ENCODE results near the gene GNB1.

The GNB1 gene

GRCh38 chr1:1756661-1757421 is 134.0 kb downstream of the GNB1 start:
- Histone ChIP-seq H3K9me3 (ENCODE audit: severe bottlenecking) (no peaks in the 10 kb centered on the region), H3K27ac (ENCODE audit: poor library complexity, severe bottlenecking) (no peak overlapping the region), H3K36me3 (ENCODE audit: low read depth) (peaks cover 64% of the 10 kb centered on the region), H3K27me3 (ENCODE audit: insufficient read depth, poor library complexity, severe bottlenecking) (no peaks in the 10 kb centered on the region), H3K4me3 (ENCODE audit: severe bottlenecking) (no peak overlapping the region), H3K4me1 (ENCODE audit: insufficient read depth, poor library complexity, severe bottlenecking) (peaks cover 10% of the 10 kb centered on the region)
- DNase-seq (ENCODE audit: low spot score) (peak; percentile 57), ATAC-seq (ENCODE audit: low read depth) (no peak)
- TF ChIP-seq CTCF (IDR thresholded peaks at IDR 0.05; ENCODE audit: poor library complexity, severe bottlenecking): no peak

GRCh38 chr1:1755852-1756251 is 135.0 kb downstream of the GNB1 start:
- H3K4me3 ChIP-seq (ENCODE audit: severe bottlenecking): no peak overlapping the region
- no peak for TF ChIP-seq CTCF (IDR thresholded peaks at IDR 0.05; ENCODE audit: poor library complexity, severe bottlenecking)
- peaks cover 10% of the 10 kb centered on the region for H3K4me1 ChIP-seq (ENCODE audit: insufficient read depth, poor library complexity, severe bottlenecking)
- H3K9me3 ChIP-seq (ENCODE audit: severe bottlenecking): no peaks in the 10 kb centered on the region
- DNase-seq (ENCODE audit: low spot score) (no peak), ATAC-seq (ENCODE audit: low read depth) (no peak)
- H3K36me3 ChIP-seq (ENCODE audit: low read depth): peaks cover 54% of the 10 kb centered on the region
- no peak overlapping the region for H3K27ac ChIP-seq (ENCODE audit: poor library complexity, severe bottlenecking)
- H3K27me3 ChIP-seq (ENCODE audit: insufficient read depth, poor library complexity, severe bottlenecking): no peaks in the 10 kb centered on the region

GRCh38 chr1:1755426-1755825 is 135.5 kb downstream of the GNB1 start:
- Histone ChIP-seq H3K4me1 (ENCODE audit: insufficient read depth, poor library complexity, severe bottlenecking) (peaks cover 10% of the 10 kb centered on the region), H3K9me3 (ENCODE audit: severe bottlenecking) (no peaks in the 10 kb centered on the region), H3K4me3 (ENCODE audit: severe bottlenecking) (no peak overlapping the region), H3K36me3 (ENCODE audit: low read depth) (peaks cover 50% of the 10 kb centered on the region), H3K27me3 (ENCODE audit: insufficient read depth, poor library complexity, severe bottlenecking) (no peaks in the 10 kb centered on the region), H3K27ac (ENCODE audit: poor library complexity, severe bottlenecking) (no peak overlapping the region)
- ATAC-seq (ENCODE audit: low read depth) (no peak), DNase-seq (ENCODE audit: low spot score) (no peak)
- TF ChIP-seq CTCF (IDR thresholded peaks at IDR 0.05; ENCODE audit: poor library complexity, severe bottlenecking): no peak

- ATAC-seq (ENCODE audit: low read depth): no peak
- TF ChIP-seq CTCF (IDR thresholded peaks at IDR 0.05; ENCODE audit: poor library complexity, severe bottlenecking): no peak
These were observed 136.7 kb downstream of the GNB1 start for GRCh38 chr1:1754051-1754815.

More at GRCh38 chr1:1754051-1754815, 136.7 kb downstream of the GNB1 start:
- Histone ChIP-seq H3K27ac (ENCODE audit: poor library complexity, severe bottlenecking) (no peak overlapping the region), H3K36me3 (ENCODE audit: low read depth) (peaks cover 44% of the 10 kb centered on the region), H3K4me3 (ENCODE audit: severe bottlenecking) (no peak overlapping the region), H3K4me1 (ENCODE audit: insufficient read depth, poor library complexity, severe bottlenecking) (peaks cover 10% of the 10 kb centered on the region), H3K27me3 (ENCODE audit: insufficient read depth, poor library complexity, severe bottlenecking) (no peaks in the 10 kb centered on the region), H3K9me3 (ENCODE audit: severe bottlenecking) (no peaks in the 10 kb centered on the region)
- no peak for DNase-seq (ENCODE audit: low spot score)

All from RWPE2 (cell line).